HG02970 (cell line): ENCODE data around the gene TNNT3.
"Not testable (repeated sequence)": the region's sequence is repeated elsewhere in the genome, so short reads cannot be mapped to it uniquely, and the experiment has no call there.

Experiments used
- ATAC-seq: cut with Tn5 transposase; IDR thresholded peaks from one replicate; pipeline ENCODE4 v1.9.1; 2021; ENCODE audit warnings: mild to moderate bottlenecking, moderate library complexity, moderate number of reproducible peaks; ENCODE audit not compliant: unreplicated experiment, low FRiP score

Gene TNNT3

GRCh38 chr11:1919391-1920127 lies at the start of gene TNNT3:
TSS of gene TNNT3 (plus strand) at chr11:1919703. CDS start at chr11:1922875, 3,172 bp downstream.
- ATAC-seq: no peak

- ATAC-seq: no peak
These were observed 49.2 kb upstream of the TNNT3 start for GRCh38 chr11:1870326-1870696.

- ATAC-seq: no peak
These were observed 48.6 kb upstream of the TNNT3 start for GRCh38 chr11:1870721-1871466.

GRCh38 chr11:1871531-1871930 lies 48.0 kb upstream of the TNNT3 start:
- ATAC-seq: no peak

- no peak for ATAC-seq
These were observed 47.1 kb upstream of the TNNT3 start for GRCh38 chr11:1872267-1872985.

- ATAC-seq: no peak
These were observed 46.3 kb upstream of the TNNT3 start for GRCh38 chr11:1873048-1873812.

GRCh38 chr11:1873813-1874150 lies 45.7 kb upstream of the TNNT3 start:
- not testable (repeated sequence) for ATAC-seq

- ATAC-seq: not testable (repeated sequence)
These were observed 44.9 kb upstream of the TNNT3 start for GRCh38 chr11:1874441-1875092.

- ATAC-seq: no peak
These were observed 44.2 kb upstream of the TNNT3 start for GRCh38 chr11:1875093-1875850.

- not testable (repeated sequence) for ATAC-seq
These were observed 43.6 kb upstream of the TNNT3 start for GRCh38 chr11:1875851-1876301.

- no peak for ATAC-seq
These were observed 43.0 kb upstream of the TNNT3 start for GRCh38 chr11:1876361-1877063.

GRCh38 chr11:1877211-1878136 lies 42.0 kb upstream of the TNNT3 start:
- no peak for ATAC-seq

- no peak for ATAC-seq
These were observed 41.1 kb upstream of the TNNT3 start for GRCh38 chr11:1878137-1879031.

GRCh38 chr11:1879342-1879940 lies 40.1 kb upstream of the TNNT3 start:
- no peak for ATAC-seq

- no peak for ATAC-seq
These were observed 39.4 kb upstream of the TNNT3 start for GRCh38 chr11:1879941-1880720.
